ENCODE measurements around the gene KCND3. TPM values are rescaled to one million over a fixed set of nuclear protein-coding genes. Genes with fewer than 3 reads are reported as not detected.

KCND3 gene
- total RNA-seq, 4 donors from 2014 or later = 1.0 to 6.9 (median 3.9) TPM

- no peak for DNase-seq (ENCODE audit: low spot score in 2 of 2)
- no peaks in the 10 kb centered on the region for H3K4me1 ChIP-seq
- no peak for TF ChIP-seq CTCF (IDR thresholded peaks at IDR 0.05)
- TF ChIP-seq POLR2A (IDR thresholded peaks at IDR 0.05) = no peak
- no peak for TF ChIP-seq EP300 (IDR thresholded peaks at IDR 0.05)
- H3K27ac ChIP-seq = no peak overlapping the region
- no peaks in the 10 kb centered on the region for H3K27me3 ChIP-seq
- no peak overlapping the region for H3K4me3 ChIP-seq
- H3K36me3 ChIP-seq = no peaks in the 10 kb centered on the region
- WGBS, 2 donors = 80 to 87% methylated on average over 2 of the region's 2 CpGs
- no peaks in the 10 kb centered on the region for H3K9me3 ChIP-seq
These were observed 147.7 kb downstream of the KCND3 start for GRCh38 chr1:111841746-111842145.

GRCh38 chr1:111841189-111841588 is 148.3 kb downstream of the KCND3 start:
- H3K4me1 ChIP-seq = no peaks in the 10 kb centered on the region
- H3K36me3 ChIP-seq = no peaks in the 10 kb centered on the region
- no peak overlapping the region for H3K27ac ChIP-seq
- DNase-seq (ENCODE audit: low spot score in 2 of 2) = no peak
- no peak overlapping the region for H3K4me3 ChIP-seq
- WGBS, 2 donors = 89% methylated on average over 7 of the region's 7 CpGs
- H3K9me3 ChIP-seq = no peaks in the 10 kb centered on the region
- no peaks in the 10 kb centered on the region for H3K27me3 ChIP-seq
- no peak for TF ChIP-seq CTCF (IDR thresholded peaks at IDR 0.05)
- TF ChIP-seq EP300 (IDR thresholded peaks at IDR 0.05) = no peak
- no peak for TF ChIP-seq POLR2A (IDR thresholded peaks at IDR 0.05)

- Histone ChIP-seq H3K4me3 (no peak overlapping the region), H3K27ac (no peak overlapping the region), H3K9me3 (no peaks in the 10 kb centered on the region), H3K36me3 (no peaks in the 10 kb centered on the region), H3K27me3 (no peaks in the 10 kb centered on the region), H3K4me1 (no peaks in the 10 kb centered on the region)
- WGBS, 2 donors = 55 to 63% methylated on average over 7 of the region's 7 CpGs
- DNase-seq (ENCODE audit: low spot score in 2 of 2) = no peak
- TF ChIP-seq CTCF (IDR thresholded peaks at IDR 0.05) = no peak
- no peak for TF ChIP-seq POLR2A (IDR thresholded peaks at IDR 0.05)
- TF ChIP-seq EP300 (IDR thresholded peaks at IDR 0.05) = no peak
These were observed 152.1 kb downstream of the KCND3 start for GRCh38 chr1:111837393-111837792.

GRCh38 chr1:111836111-111836510 is 153.4 kb downstream of the KCND3 start:
- DNase-seq (ENCODE audit: low spot score in 2 of 2) = no peak
- H3K9me3 ChIP-seq = no peaks in the 10 kb centered on the region
- H3K36me3 ChIP-seq = no peaks in the 10 kb centered on the region
- H3K4me1 ChIP-seq = no peaks in the 10 kb centered on the region
- 92 to 95% methylated on average over 7 of the region's 7 CpGs for WGBS, 2 donors
- TF ChIP-seq CTCF (IDR thresholded peaks at IDR 0.05) (no peak), POLR2A (IDR thresholded peaks at IDR 0.05) (no peak), EP300 (IDR thresholded peaks at IDR 0.05) (no peak)
- H3K4me3 ChIP-seq = no peak overlapping the region
- H3K27ac ChIP-seq = no peak overlapping the region
- no peaks in the 10 kb centered on the region for H3K27me3 ChIP-seq

- H3K27ac ChIP-seq = no peak overlapping the region
- TF ChIP-seq POLR2A (IDR thresholded peaks at IDR 0.05) (no peak), CTCF (IDR thresholded peaks at IDR 0.05) (no peak), EP300 (IDR thresholded peaks at IDR 0.05) (no peak)
- 85 to 89% methylated on average over 3 of the region's 3 CpGs for WGBS, 2 donors
These were observed 154.0 kb downstream of the KCND3 start for GRCh38 chr1:111835514-111835913.

More at GRCh38 chr1:111835514-111835913, 154.0 kb downstream of the KCND3 start:
- H3K4me1 ChIP-seq = no peaks in the 10 kb centered on the region
- DNase-seq (ENCODE audit: low spot score in 2 of 2) = no peak
- no peaks in the 10 kb centered on the region for H3K9me3 ChIP-seq
- H3K4me3 ChIP-seq = no peak overlapping the region
- H3K27me3 ChIP-seq = no peaks in the 10 kb centered on the region
- no peaks in the 10 kb centered on the region for H3K36me3 ChIP-seq

Data from tibial nerve (tissue), 4 donors.